ENCODE results near the gene ZC3H13.

The ZC3H13 gene

DNA sequence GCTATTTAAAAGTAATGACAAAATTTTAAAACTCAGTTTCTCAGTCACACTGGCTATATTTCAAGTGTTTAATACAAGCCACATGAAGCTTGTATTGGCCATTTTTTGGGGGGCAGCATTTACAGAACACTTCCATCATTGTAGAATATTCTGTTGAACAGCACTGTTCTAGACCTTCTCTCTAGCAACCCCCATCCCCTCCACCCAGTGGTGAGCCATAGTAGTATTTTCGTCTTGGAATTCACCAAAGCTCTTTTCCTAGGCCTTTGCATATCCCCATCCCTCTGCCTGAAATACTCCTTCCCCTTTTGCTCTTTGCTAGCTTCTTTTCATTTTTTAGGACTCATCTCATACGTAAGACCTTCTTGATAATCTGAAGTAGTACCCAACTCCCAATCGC lies 99.5 kb downstream of the ZC3H13 start:
- in situ Hi-C loops (cut with MboI; ENCODE audit: low pct_unique_long_range_greater_than_20kb, low sequenced_read_pairs) = no loop called here

DNA sequence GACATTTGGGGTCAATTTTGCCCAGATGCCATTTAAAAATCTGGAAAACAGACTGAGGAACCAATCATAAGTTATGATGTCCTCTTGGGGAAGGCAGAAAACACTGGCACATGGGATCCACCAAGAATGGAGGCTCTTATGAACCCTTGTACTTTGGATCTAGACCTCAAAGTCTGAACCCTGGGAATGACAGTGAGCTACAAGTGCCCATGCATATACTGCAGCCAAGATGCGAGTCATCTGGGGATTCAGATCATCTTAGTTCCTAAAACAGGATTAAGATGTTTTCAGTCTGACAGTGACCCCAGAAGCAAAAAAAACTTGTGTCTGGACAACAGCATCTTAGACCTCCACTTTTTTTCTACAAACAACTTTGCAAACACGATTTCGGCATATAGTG lies 100.8 kb downstream of the ZC3H13 start:
- no peak for DNase-seq
- in situ Hi-C loops (cut with MboI; ENCODE audit: low pct_unique_long_range_greater_than_20kb, low sequenced_read_pairs) = no loop called here

More for the DNA sequence above, 99.5 kb downstream of the ZC3H13 start:
- no peak for DNase-seq

DNA sequence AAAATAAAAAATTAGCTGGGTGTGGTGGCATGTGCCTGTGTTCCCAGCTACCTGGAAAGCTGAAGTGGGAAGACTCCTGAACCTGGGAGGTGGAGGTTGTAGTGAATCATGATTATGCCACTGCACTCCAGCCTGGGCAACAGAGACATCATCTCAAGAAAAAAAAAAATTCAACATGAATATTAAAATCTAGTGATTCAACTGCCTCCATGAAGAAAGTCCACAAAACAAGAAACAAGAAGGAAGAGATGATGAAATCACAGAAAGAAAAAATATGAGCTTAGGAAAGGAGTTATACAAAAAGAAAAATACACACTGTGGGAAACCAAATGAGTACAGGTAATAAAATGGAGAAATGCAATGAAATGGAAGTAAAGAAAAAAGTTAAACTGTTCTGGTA lies 101.4 kb downstream of the ZC3H13 start:
- in situ Hi-C loops (cut with MboI; ENCODE audit: low pct_unique_long_range_greater_than_20kb, low sequenced_read_pairs) = no loop called here
- DNase-seq = no peak

DNA sequence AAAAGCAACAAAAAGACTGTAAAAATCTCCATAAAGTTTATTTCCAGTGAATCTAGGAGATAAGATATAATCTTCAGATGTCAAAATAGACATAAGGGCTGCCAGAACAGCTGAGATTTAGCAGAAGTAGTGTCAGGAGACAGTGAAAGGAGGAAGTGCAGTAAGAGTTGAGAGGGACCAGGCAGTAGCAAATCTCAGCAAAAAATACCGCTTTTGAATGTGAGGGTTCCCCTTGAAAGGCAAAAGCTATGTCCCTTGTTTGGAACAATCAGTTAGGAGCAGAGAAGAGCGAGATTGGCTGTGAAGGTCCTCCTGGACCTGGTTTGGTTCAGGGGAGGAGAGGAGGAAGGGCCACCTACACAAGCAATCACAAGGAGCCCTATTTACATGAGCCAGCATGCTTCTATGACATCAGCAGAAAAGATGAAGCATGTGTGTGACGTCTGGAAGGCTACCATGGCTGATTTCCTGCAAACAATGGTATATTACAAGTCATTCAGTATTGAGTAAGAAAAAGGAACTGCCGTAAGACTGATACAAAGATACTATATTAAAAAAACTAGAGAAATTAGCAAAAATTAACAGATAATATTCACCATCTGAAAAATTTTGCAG lies 102.1 kb downstream of the ZC3H13 start:
- peak; percentile 32 for DNase-seq
- in situ Hi-C loops (cut with MboI; ENCODE audit: low pct_unique_long_range_greater_than_20kb, low sequenced_read_pairs) = no loop called here

DNA sequence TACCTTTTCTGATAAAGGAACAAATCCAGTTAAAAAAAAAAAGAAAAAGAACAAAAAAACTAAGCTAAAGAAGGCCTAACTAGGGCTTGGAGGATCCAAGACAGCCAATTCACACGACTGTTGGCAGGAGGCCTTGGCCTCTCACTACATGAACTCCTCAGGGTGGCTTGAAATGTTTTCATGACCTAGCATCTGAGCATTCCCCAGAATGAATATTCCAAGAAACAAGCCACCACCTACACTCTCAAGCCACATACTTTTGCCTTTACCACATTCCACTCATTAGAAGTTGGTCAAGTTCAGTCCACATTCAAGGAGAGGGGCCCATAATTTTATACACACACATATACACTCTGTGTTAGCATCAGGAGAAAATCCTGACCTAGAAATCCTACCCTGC lies 103.4 kb downstream of the ZC3H13 start:
- DNase-seq = no peak
- in situ Hi-C loops (cut with MboI; ENCODE audit: low pct_unique_long_range_greater_than_20kb, low sequenced_read_pairs) = no loop called here

DNA sequence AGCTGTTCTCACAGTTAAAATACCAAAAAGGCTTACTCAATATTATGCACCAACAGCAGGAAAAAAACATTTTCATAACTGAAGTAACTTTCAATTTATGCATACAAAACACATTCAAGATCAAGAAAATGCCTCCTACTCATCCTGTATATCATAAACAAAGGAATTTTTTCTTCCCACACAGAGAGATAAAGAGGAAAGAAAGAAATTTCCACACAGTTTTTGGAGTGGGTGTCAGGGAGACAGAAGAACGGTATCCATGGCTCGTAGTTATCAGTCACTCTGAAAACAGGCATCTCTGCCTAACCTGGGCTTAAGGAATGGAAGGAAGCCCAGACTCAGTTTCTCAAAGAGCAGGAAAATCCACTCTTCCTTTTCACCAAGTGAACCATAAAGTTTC lies 108.6 kb downstream of the ZC3H13 start:
- no peak for DNase-seq
- in situ Hi-C loops (cut with MboI; ENCODE audit: low pct_unique_long_range_greater_than_20kb, low sequenced_read_pairs) = no loop called here

DNA sequence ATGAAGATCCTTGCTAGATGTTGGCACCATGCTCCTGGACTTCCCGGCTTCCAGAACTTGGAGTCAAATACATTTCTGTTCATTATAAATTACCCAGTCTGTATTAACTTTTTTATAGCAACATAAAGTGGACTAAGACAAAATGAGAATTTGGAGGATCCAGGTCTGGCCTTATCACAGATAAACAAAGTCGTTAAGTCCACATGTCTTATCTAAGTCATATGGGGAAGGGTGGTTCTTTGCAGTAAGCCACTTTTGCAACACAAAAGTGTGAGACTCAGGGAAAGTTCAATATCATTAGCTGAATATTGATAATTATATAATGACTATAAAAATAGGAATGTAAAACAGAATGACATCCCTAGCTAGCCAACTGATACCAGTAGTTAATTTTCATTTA lies 109.4 kb downstream of the ZC3H13 start:
- DNase-seq = no peak
- in situ Hi-C loops (cut with MboI; ENCODE audit: low pct_unique_long_range_greater_than_20kb, low sequenced_read_pairs) = no loop called here

DNA sequence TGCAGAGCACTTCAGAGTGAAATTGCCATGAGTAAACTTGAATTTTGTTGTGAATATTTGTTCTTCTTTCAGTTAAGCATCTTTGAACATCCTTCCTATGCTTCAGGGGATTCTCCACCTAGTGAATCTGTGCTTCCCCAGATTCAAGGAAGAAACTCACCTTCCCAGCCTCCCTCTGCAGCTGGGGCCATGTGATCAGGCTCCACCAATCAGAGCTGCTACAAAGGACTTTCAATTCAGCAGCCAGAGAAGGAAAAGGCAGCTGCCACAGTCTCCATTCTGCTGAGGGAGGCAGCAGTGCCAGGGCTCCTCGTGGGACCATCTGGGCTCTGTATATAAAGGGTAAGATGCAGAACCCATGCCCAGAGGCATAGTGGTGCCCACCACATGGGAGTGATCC lies 111.3 kb downstream of the ZC3H13 start:
- in situ Hi-C loops (cut with MboI; ENCODE audit: low pct_unique_long_range_greater_than_20kb, low sequenced_read_pairs) = no loop called here
- DNase-seq = no peak

DNA sequence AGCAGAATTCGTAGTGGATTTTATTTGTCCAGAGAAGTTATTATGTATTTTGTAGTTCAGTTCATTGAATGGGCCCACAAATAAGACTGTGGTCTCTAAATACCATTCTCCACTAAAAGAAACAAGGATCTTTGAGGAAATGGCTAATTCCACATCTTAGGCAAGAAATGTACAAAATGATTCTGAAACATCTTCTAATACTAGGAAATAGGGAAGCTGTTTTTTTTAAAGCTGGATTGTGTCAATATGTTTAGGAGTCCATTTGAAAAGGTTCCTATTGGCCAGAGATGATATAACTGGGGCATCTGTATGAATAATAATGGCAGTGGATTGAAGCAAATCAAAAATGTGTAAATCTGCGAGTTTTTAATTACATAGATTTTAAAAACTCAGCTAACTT lies 112.5 kb downstream of the ZC3H13 start:
- in situ Hi-C loops (cut with MboI; ENCODE audit: low pct_unique_long_range_greater_than_20kb, low sequenced_read_pairs) = no loop called here
- DNase-seq = no peak

DNA sequence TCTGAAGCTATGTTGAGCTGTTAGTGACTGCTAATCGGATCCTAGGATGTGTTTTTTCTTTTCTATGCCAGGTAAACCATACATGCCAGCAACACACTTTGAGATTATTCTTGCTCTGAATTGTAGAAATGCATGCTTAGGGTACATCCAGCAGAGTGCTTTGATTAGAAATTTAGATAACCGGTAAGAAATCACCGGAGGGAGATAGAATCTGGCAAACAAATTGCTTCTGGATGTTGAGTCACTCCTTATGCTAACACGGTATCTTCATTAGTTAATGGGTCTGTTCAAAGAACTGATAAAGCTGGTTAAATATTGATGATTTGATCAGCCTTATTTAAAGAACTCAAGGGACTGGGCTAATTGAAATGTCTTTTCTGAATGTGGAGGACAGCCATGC lies 115.9 kb downstream of the ZC3H13 start:
- DNase-seq = no peak
- in situ Hi-C loops (cut with MboI; ENCODE audit: low pct_unique_long_range_greater_than_20kb, low sequenced_read_pairs) = no loop called here

DNA sequence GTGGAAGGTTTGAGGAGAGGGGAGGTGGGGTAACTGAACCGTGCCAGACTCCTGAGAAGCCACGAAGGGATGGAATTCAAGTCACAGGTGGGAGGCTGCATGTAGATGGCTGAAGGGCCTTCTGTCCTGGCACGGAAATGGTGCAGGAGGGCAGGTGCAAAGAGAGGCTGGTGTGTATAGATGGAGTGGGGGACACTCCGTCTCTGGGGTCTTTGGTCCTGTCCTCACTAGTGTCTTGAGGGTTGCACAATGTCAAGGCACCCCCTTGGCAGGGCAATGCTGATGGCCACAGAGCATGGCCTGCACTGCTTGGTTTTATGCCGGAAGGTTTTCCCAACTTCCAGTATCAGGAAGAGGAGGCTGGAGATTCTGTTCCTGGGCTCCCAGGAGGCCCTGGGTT lies 118.3 kb downstream of the ZC3H13 start:
- in situ Hi-C loops (cut with MboI; ENCODE audit: low pct_unique_long_range_greater_than_20kb, low sequenced_read_pairs) = no loop called here
- no peak for DNase-seq

DNA sequence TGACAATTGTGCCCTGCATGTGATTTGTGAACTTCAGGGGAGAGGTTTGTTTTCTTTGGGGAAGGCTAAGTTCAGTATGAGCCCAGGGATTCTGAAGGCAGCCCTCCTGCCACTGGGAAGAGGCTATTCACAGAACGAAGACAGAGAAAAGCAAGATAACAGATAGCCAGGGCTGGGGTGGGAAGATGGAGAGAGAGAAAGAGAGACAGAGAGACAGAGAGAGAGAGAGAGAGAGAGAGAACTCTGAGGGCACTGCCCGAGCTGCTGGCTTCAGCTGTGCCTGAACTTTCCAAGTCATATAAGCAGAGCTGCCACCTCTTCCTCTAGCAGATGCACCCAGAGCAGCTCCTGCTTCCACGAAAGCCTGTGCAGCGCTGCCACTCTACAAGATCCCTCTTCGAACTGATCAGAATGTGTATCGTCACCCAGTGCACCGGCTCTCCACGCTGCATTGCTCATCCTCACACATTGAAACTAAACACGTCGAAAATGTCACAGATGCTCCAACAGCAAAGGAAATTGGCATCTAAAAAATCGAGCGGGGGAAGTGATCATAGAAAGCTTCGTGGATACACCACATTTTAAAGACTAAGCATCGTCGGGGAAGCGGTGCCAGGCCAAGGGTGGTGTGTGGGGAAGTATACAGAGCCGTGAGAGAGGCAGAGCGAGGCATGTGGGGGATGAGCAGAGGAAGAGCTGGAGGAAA lies 119.2 kb downstream of the ZC3H13 start:
- in situ Hi-C loops (cut with MboI; ENCODE audit: low pct_unique_long_range_greater_than_20kb, low sequenced_read_pairs) = no loop called here
- DNase-seq = no peak

DNA sequence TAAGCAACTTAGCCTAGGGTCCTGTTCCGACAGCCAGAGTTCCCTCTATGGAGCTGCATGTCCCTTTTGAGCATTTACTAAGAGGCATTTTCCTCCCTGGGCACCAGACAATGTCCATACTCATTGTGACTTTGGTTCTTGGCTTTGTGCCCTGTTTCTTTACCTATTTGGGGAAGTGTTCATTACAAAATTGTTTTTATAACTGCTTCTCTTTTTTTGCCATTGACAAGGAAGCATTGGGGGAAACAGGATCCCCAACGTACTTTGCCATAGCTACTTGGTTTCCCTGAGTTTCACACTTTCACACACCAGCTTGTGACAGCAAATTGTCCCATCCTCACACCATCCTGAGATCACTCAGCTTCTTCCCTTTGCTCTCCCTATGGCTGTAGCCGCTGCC lies 119.9 kb downstream of the ZC3H13 start:
- in situ Hi-C loops (cut with MboI; ENCODE audit: low pct_unique_long_range_greater_than_20kb, low sequenced_read_pairs) = no loop called here
- DNase-seq = peak; percentile 67

DNA sequence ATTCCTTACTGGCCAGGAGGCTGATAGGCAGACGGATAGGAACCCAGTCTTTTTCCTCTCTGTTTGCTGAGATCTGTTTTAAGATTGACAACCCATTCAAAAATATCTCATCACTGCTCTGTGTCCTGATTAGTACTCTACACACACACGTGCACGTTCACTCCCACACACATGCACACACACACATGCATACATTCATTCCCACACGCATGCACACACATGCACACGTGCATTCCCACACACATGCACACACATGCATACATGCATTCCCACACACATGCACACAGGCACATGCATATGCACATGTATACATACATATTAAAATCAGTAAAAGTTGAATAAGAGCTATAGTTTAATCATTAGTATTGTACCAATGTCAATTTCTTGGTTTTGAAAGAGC lies 120.4 kb downstream of the ZC3H13 start:
- no peak for DNase-seq

DNA sequence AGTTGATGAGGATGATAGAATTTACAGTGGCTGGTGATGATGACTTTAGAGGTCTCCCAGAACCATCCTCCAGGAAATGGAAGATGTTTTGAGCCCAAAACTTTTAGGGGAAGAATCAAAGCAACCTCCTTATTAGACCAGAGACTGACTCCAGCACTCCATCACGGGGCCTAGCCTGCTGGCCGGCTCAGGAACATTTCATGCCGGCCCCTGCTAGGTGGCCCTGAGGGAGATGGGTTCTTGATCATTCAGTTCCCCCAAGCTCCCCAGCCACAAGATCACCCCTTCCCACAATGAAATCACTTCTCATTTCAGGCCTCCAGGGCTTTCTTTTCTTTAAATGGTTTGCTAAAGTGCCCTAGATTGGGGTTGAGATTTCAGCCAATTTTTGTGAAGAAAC lies 121.3 kb downstream of the ZC3H13 start:
- in situ Hi-C loops (cut with MboI; ENCODE audit: low pct_unique_long_range_greater_than_20kb, low sequenced_read_pairs) = no loop called here
- DNase-seq = no peak

More for the DNA sequence above, 120.4 kb downstream of the ZC3H13 start:
- in situ Hi-C loops (cut with MboI; ENCODE audit: low pct_unique_long_range_greater_than_20kb, low sequenced_read_pairs) = no loop called here

DNA sequence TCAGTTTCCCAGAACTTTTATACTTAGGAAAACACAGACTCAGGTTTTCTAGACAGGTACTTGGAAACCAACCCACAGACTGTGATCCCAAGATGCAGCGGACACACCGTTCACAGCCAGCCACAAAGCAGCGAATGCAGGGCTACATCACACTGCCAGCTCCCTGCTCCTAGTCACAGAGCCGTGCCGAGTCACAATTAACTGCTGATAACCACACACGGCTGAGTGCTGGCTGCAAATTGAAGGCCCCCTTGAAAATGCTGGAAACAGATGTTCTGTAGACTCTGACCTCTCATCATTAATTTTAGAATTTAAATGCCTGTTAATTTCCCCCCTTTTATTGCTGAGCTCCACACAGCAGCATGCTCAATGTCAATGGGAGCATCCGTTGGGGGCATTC lies 122.4 kb downstream of the ZC3H13 start:
- in situ Hi-C loops (cut with MboI; ENCODE audit: low pct_unique_long_range_greater_than_20kb, low sequenced_read_pairs) = no loop called here

DNA sequence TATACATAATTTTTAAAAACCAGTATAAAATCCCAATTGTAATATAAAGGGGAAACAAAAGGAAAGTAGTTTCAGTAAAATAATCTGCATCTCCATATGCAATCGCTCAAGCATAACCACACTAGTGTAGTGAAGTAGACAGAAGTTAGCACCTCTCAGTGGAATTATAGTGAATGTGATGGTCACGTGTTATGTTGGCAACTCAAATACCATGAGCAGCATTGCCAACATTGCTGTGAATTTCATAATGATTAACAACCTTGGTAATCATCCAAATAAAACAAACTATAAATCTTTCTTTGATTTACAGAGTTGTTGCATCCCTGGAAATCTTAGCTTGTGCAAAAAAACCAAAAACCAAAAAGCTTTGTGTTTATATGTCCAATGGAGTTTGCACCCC lies 123.7 kb downstream of the ZC3H13 start:
- DNase-seq = no peak

More for the DNA sequence above, 122.4 kb downstream of the ZC3H13 start:
- no peak for DNase-seq

DNA sequence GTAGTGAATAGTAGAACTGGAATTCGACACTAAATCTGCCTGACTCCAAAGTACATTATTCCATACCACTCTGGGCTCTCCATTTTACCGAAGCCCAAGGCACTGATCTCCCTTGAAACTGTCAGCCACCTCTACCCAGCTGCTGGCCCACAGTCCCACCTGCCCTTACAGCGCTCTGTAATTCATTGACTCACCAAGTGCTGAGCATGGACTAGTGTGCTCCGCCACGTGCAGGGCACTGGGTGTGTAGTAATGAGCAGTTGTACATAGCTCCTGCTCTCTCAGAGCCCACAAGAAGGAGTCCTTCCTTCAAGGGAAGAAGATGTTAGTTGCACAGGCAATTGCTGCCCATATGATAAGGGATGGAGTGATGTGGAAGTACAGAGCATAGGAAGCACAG lies 124.4 kb downstream of the ZC3H13 start:
- in situ Hi-C loops (cut with MboI; ENCODE audit: low pct_unique_long_range_greater_than_20kb, low sequenced_read_pairs) = no loop called here
- DNase-seq = no peak

More for the DNA sequence above, 123.7 kb downstream of the ZC3H13 start:
- in situ Hi-C loops (cut with MboI; ENCODE audit: low pct_unique_long_range_greater_than_20kb, low sequenced_read_pairs) = no loop called here

DNA sequence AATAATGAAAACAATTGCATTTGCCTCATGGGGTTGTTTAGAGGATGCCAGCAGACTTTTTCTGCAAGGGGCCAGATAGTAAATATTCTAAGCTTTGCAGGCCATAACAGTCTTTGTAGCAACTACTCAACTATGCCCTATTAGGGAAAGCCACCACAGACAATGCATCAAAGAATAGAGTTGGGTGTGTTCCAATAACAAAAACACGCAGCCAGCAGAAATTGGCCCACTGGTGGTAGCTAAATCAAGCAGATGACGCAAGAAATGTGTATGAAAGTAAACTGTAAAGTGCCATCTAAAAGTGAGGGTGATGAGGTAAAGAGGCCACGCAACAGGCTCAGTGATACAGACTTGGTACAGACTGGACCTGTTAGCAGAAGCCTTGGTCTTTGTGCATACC lies 125.8 kb downstream of the ZC3H13 start:
- DNase-seq = no peak
- in situ Hi-C loops (cut with MboI; ENCODE audit: low pct_unique_long_range_greater_than_20kb, low sequenced_read_pairs) = no loop called here

DNA sequence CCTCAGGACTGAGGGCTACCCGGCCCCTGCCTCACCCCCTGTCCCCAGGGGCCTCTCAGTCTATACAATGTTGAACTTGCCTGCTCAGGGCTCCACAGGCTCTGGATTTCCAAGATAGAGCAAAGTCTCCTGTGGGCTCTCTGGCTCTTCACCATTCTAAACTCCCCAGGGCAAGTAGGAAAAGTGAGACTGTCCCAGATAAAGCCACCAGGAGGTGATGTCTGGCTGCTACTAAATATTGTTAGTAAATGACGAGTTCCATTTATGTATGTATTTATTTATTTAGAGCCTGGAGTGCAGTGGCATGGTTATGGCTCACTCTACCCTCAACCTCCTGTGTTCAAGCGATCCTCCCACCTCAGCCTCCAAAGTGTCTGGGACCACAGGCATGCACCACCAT lies 127.4 kb downstream of the ZC3H13 start:
- DNase-seq = peak; percentile 13
- in situ Hi-C loops (cut with MboI; ENCODE audit: low pct_unique_long_range_greater_than_20kb, low sequenced_read_pairs) = no loop called here

DNA sequence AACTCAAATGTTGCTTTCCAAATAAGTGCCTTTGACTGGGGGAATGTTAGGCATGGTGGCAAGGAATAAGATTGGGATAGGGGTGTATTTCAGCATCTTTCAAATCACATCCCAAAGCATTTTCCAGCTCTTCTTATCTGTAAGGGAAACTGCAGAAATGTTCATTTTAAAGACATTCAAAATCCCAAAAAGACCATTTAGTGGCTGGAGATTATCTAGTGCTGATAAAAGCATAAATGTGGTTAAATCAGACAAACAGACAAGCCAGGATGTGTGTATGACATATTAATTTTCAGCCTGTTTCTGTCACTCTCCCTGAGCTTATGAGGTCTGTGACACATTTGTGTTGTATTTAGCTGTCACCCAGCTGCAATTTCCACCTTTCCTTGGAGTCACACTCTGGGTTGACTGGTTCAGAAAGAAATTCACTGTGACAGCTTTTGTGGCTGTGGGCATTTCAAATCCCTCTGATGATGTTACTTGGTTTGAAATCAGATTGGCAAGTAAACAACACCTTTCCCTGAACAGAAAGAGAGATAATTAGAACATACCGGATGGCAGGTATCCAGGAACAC lies 131.3 kb downstream of the ZC3H13 start:
- no peak for DNase-seq
- in situ Hi-C loops (cut with MboI; ENCODE audit: low pct_unique_long_range_greater_than_20kb, low sequenced_read_pairs) = no loop called here
